CD14-positive monocyte (primary cell): Measurements from ENCODE around the gene DNTT. TPM values are rescaled to one million over a fixed set of nuclear protein-coding genes. Genes with fewer than 3 reads are reported as not detected.

Experiments used
- DNase-seq, 3 donors: peaks; one replicate each; pipeline ENCODE4 v3.0.0-alpha.2; 2011 to 2022
- H2AFZ ChIP-seq: 2 replicates; pipeline ENCODE4 v1.6.0; 2012; ENCODE audit warnings: mild to moderate bottlenecking, low read depth, low read length, inconsistent platforms; ENCODE audit not compliant: insufficient read depth, poor library complexity, severe bottlenecking
- H3K27ac ChIP-seq, 2 donors: 1 replicate in 1 of 2; 2 replicates in 1 of 2; pipeline ENCODE4 v1.5.1; 2012 to 2013; ENCODE audit warnings: low read length in 2 of 2, control low read depth in 1 of 2, inconsistent platforms in 1 of 2, low read depth in 1 of 2, mild to moderate bottlenecking in 1 of 2
- H3K27me3 ChIP-seq, 2 donors: one replicate each; pipeline versions ENCODE4 v1.6.0 to v1.6.1; 2011 to 2013; ENCODE audit warnings: low read length in 2 of 2; ENCODE audit not compliant: control insufficient read depth in 2 of 2, insufficient read depth in 2 of 2
- H3K36me3 ChIP-seq, 2 donors: replicated peaks in 1 of 2; 1 replicate in 1 of 2; 2 replicates in 1 of 2; pipeline versions ENCODE4 v1.5.1 to v1.6.1; 2012 to 2013; ENCODE audit warnings: low read length in 2 of 2, control low read depth in 1 of 2, inconsistent platforms in 1 of 2, mild to moderate bottlenecking in 1 of 2; ENCODE audit not compliant: insufficient read depth in 2 of 2, control insufficient read depth in 1 of 2
- H3K4me1 ChIP-seq, 2 donors: 1 replicate in 1 of 2; 2 replicates in 1 of 2; pipeline versions ENCODE4 v1.5.1 to v1.6.1; 2012 to 2013; ENCODE audit warnings: low read length in 2 of 2, control low read depth in 1 of 2, inconsistent platforms in 1 of 2, mild to moderate bottlenecking in 1 of 2, moderate library complexity in 1 of 2; ENCODE audit not compliant: insufficient read depth in 2 of 2, control insufficient read depth in 1 of 2
- H3K4me2 ChIP-seq: replicated peaks from 2 replicates; pipeline ENCODE3; 2012; ENCODE audit warnings: low read length, moderate library complexity, mild to moderate bottlenecking; ENCODE audit not compliant: poor library complexity, severe bottlenecking; ENCODE audit errors: extremely low read depth
- H3K4me3 ChIP-seq, 3 experiments: fragments of 200-600 bp in 1 of 3; sonication (generic) in 1 of 3; replicated peaks in 1 of 3; 1 replicate in 2 of 3; 2 replicates in 1 of 3; pipeline ENCODE4 v1.5.1; 2011 to 2013; ENCODE audit warnings: low read length in 3 of 3, mild to moderate bottlenecking in 3 of 3, control low read depth in 2 of 3, low read depth in 2 of 3, inconsistent platforms in 1 of 3, moderate library complexity in 1 of 3
- H3K79me2 ChIP-seq: 2 replicates; pipeline ENCODE4 v1.6.0; 2012; ENCODE audit warnings: mild to moderate bottlenecking, control low read depth, inconsistent platforms, low read length, moderate library complexity; ENCODE audit not compliant: insufficient read depth
- H3K9ac ChIP-seq: 2 replicates; pipeline ENCODE4 v1.6.0; 2017; ENCODE audit warnings: low read length, mild to moderate bottlenecking; ENCODE audit not compliant: insufficient read depth, poor library complexity, severe bottlenecking
- H3K9me3 ChIP-seq, 2 donors: replicated peaks in 1 of 2; 1 replicate in 1 of 2; 2 replicates in 1 of 2; pipeline versions ENCODE4 v1.5.1 to v1.6.1; 2012 to 2013; ENCODE audit warnings: low read length in 2 of 2, control low read depth in 1 of 2; ENCODE audit not compliant: control insufficient read depth in 1 of 2, insufficient read depth in 1 of 2
- H4K20me1 ChIP-seq: 2 replicates; pipeline ENCODE4 v1.6.0; 2012; ENCODE audit warnings: mild to moderate bottlenecking, low read length, control low read depth, moderate library complexity; ENCODE audit not compliant: insufficient read depth
- H3K27ac Mint-ChIP-seq, 7 donors: one replicate each; pipeline ENCODE4 v1.8.0; 2020; ENCODE audit warnings: mild to moderate bottlenecking in 7 of 7, mixed read lengths in 7 of 7, moderate library complexity in 6 of 7, inconsistent platforms in 2 of 7
- H3K27me3 Mint-ChIP-seq, 3 donors: one replicate each; pipeline ENCODE4 v1.8.0; 2021 to 2022; ENCODE audit warnings: low read depth in 3 of 3, mild to moderate bottlenecking in 3 of 3, mixed read lengths in 3 of 3, moderate library complexity in 3 of 3, inconsistent platforms in 1 of 3
- H3K36me3 Mint-ChIP-seq, 2 donors: one replicate each; pipeline ENCODE4 v1.8.0; 2020; ENCODE audit warnings: mixed read lengths in 2 of 2, inconsistent platforms in 1 of 2, mild to moderate bottlenecking in 1 of 2
- H3K4me1 Mint-ChIP-seq: one replicate; pipeline ENCODE4 v1.8.0; 2020; ENCODE audit warnings: mild to moderate bottlenecking, mixed read lengths
- H3K4me3 Mint-ChIP-seq, 2 donors: one replicate each; pipeline ENCODE4 v1.8.0; 2020; ENCODE audit warnings: mild to moderate bottlenecking in 2 of 2, mixed read lengths in 2 of 2, moderate library complexity in 1 of 2
- H3K9me3 Mint-ChIP-seq, 7 donors: one replicate each; pipeline ENCODE4 v1.8.0; 2020 to 2022; ENCODE audit warnings: mixed read lengths in 7 of 7, mild to moderate bottlenecking in 6 of 7, moderate library complexity in 6 of 7, inconsistent platforms in 2 of 7
- CTCF ChIP-seq: fragments of 200-600 bp; IDR thresholded peaks from one replicate; pipeline ENCODE4 v1.8.0; 2022; ENCODE audit warnings: antibody characterized with exemption, mild to moderate bottlenecking
- WGBS: methylation state at CpG from one replicate; pipeline ENCODE4 v1.1.5; 2013; ENCODE audit warnings: missing lambda C conversion rate; ENCODE audit not compliant: insufficient coverage; 5-methylcytosine and 5-hydroxymethylcytosine counted together
- intact Hi-C, 2 donors: fragments of 100-400 bp; cut with micrococcal nuclease; formaldehyde crosslinking; loops; one replicate each; pipeline versions ENCODE4 v1.15.0 to v1.15.1; 2023
- polyA plus RNA-seq, 3 donors: library from polyadenylated mRNA; depleted of rRNA in 1 of 3; unstranded in 2 of 3; stranded (reverse) in 1 of 3; fragments of 300-500 nt in 2 of 3; fragments of >200 nt in 1 of 3; fragmentation: Illumina TruSeq in 2 of 3; gene quantifications; 1 replicate in 2 of 3; 2 replicates in 1 of 3; pipeline ENCODE4 v1.2.3, GENCODE V29; 2012 to 2021

The DNTT gene
- polyA plus RNA-seq, 3 donors: not detected

- Histone ChIP-seq H3K27me3 (no peaks in the 10 kb centered on the region), H3K4me1 (peaks cover 13 to 15% of the 10 kb centered on the region in 2 donors), H3K36me3 (no peaks in the 10 kb centered on the region), H3K27ac (no peak overlapping the region), H3K9me3 (no peaks in the 10 kb centered on the region), H2AFZ (no peak overlapping the region), H3K79me2 (no peaks in the 10 kb centered on the region), H3K4me3 (no peak overlapping the region), H3K9ac (no peak overlapping the region), H4K20me1 (no peaks in the 10 kb centered on the region), H3K4me2 (no peak overlapping the region)
- no peaks in the 10 kb centered on the region for H3K27me3 Mint-ChIP-seq
- intact Hi-C loops: no loop called here
- peaks cover 20% of the 10 kb centered on the region for H3K4me1 Mint-ChIP-seq
- no peak overlapping the region for H3K4me3 Mint-ChIP-seq
- H3K9me3 Mint-ChIP-seq: no peaks in the 10 kb centered on the region
- no peaks in the 10 kb centered on the region for H3K36me3 Mint-ChIP-seq
- no peak overlapping the region for H3K27ac Mint-ChIP-seq
- no peak for DNase-seq
- 97% methylated on average over 8 of the region's 8 CpGs for WGBS
- TF ChIP-seq CTCF: no peak
Measured at GRCh38 chr10:96285331-96285752, 18.9 kb upstream of the DNTT start.

GRCh38 chr10:96287392-96288105 lies 16.7 kb upstream of the DNTT start:
- H2AFZ ChIP-seq: peak overlapping the region; percentile 7
- peak overlapping the region in 1 of 7 donors; percentile 37 for H3K27ac Mint-ChIP-seq
- H3K9me3 ChIP-seq: no peaks in the 10 kb centered on the region
- no peak for DNase-seq
- H3K4me3 Mint-ChIP-seq: no peak overlapping the region
- no peaks in the 10 kb centered on the region for H3K27me3 Mint-ChIP-seq
- no peaks in the 10 kb centered on the region for H3K9me3 Mint-ChIP-seq
- H3K27ac ChIP-seq: no peak overlapping the region
- H3K79me2 ChIP-seq: no peaks in the 10 kb centered on the region
- no peaks in the 10 kb centered on the region for H3K36me3 ChIP-seq
- H3K4me2 ChIP-seq: peak overlapping the region; percentile 14
- no peaks in the 10 kb centered on the region for H4K20me1 ChIP-seq
- 100% methylated on average over 1 of the region's 6 CpGs for WGBS
- no peaks in the 10 kb centered on the region for H3K36me3 Mint-ChIP-seq
- no peak overlapping the region for H3K9ac ChIP-seq
- intact Hi-C loops: no loop called here
- no peaks in the 10 kb centered on the region for H3K27me3 ChIP-seq
- peaks cover 25% of the 10 kb centered on the region for H3K4me1 Mint-ChIP-seq
- no peak for TF ChIP-seq CTCF
- H3K4me3 ChIP-seq: no peak overlapping the region
- H3K4me1 ChIP-seq: peaks cover 13 to 15% of the 10 kb centered on the region in 2 donors
